ENCODE measurements around the gene COPS7A.
A peak's percentile ranks its signal among the peaks of the same experiment; 100 is the strongest.

The COPS7A gene

DNA sequence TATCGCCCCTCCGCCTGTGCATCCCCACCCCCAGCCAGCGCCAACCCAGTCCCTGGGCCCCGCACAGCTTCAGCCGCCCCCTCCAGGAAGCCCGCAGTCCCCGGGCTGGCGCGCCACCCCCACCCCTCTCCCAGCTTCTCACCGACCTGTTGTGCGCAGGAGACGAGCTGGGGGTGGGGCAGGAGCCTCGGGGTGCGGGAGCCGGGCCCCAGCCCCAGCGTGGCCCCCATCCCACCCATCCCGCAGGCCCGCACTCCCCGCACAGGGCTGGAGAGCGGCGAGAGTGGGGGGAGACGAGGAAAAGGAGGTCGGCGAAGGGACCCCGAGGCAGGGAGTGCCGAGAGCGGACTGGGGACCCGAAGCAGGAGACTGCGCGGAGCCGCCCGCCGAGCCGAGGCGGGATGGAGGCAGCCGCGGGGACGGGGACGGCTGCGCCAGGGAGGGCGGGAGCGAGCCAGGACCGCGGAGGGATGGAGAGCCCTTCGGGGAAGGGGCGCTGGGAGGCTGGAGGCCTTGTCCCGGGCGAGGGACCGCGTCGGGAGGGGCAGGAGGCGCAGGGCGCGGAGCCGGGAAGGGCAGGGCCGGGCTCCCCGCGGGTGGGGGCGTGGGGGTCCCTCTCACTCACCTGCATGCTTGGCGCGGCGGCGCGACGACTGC is 23.7 kb upstream of the COPS7A start:
- H3K27me3 ChIP-seq (replicated peaks; ENCODE audit: insufficient read depth, low read length) = peaks cover 93% of the 10 kb centered on the region
- H4K20me1 ChIP-seq (ENCODE audit: insufficient read depth, low read length) = no peaks in the 10 kb centered on the region
- no peaks in the 10 kb centered on the region for H3K4me1 ChIP-seq (ENCODE audit: low read length)
- TF ChIP-seq EZH2 (optimal IDR thresholded peaks at IDR 0.05; ENCODE audit: low read depth, low read length) (peak; percentile 91), EZH2phosphoT487 (IDR thresholded peaks at IDR 0.05; ENCODE audit: low read length) (no peak)
- TF ChIP-seq, protein P1, sequence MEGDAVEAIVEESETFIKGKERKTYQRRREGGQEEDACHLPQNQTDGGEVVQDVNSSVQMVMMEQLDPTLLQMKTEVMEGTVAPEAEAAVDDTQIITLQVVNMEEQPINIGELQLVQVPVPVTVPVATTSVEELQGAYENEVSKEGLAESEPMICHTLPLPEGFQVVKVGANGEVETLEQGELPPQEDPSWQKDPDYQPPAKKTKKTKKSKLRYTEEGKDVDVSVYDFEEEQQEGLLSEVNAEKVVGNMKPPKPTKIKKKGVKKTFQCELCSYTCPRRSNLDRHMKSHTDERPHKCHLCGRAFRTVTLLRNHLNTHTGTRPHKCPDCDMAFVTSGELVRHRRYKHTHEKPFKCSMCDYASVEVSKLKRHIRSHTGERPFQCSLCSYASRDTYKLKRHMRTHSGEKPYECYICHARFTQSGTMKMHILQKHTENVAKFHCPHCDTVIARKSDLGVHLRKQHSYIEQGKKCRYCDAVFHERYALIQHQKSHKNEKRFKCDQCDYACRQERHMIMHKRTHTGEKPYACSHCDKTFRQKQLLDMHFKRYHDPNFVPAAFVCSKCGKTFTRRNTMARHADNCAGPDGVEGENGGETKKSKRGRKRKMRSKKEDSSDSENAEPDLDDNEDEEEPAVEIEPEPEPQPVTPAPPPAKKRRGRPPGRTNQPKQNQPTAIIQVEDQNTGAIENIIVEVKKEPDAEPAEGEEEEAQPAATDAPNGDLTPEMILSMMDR (IDR thresholded peaks at IDR 0.05; ENCODE audit: low read length) = no peak
- H3K36me3 ChIP-seq (replicated peaks; ENCODE audit: insufficient read depth, low read length) = no peaks in the 10 kb centered on the region
- no peak overlapping the region for H3K9ac ChIP-seq (ENCODE audit: low read length)
- H3K9me2 ChIP-seq (replicated peaks; ENCODE audit: insufficient read depth, low read length) = no peaks in the 10 kb centered on the region
- peak overlapping the region; percentile 60; the same call in 1 of the 2 replicates for H3K4me2 ChIP-seq (ENCODE audit: low read depth, low read length)
- no peaks in the 10 kb centered on the region for H3K9me3 ChIP-seq (replicated peaks; ENCODE audit: insufficient read depth, low read length)
- peak overlapping the region; percentile 26; the same call in 1 of the 2 replicates for H3K4me3 ChIP-seq (ENCODE audit: low read length)
- H2AFZ ChIP-seq (ENCODE audit: low read length) = 0 out of 2 replicates have a peak overlapping the region, but pooled peaks have one; percentile 31
- H3F3A ChIP-seq (ENCODE audit: insufficient read depth, low read length) = no peaks in the 10 kb centered on the region
- no peaks in the 10 kb centered on the region for H3K79me2 ChIP-seq (ENCODE audit: low read length)
- H3K27ac ChIP-seq (ENCODE audit: low read length) = no peak overlapping the region
- DNase-seq = no peak

DNA sequence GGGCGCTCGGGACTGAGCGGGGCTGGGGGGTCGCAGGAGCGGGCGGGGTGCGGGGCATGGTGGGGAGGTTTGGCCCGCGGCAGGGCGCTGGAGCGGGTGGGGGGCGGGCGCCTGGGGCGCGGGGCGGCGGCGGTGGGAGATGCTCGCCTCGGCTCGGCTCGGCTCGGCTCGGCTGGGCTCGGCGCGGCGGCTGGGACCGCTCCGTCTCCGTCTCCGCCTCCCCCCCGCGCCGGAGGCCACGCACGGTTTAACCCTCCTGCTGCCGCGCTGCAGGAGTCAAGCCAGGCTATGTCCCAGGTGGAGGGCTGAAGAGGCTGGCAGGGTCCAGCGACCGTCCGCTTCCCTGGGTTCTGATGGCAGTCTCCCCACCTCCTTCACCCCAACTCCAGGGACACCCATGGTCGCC is 23.2 kb upstream of the COPS7A start, which contains the start of gene PIANP:
Gene PIANP (minus strand): TSS at position 170 of the 406 bp plus-strand sequence. CDS start 2,754 bp downstream, outside the sequence.
- no peaks in the 10 kb centered on the region for H3K9me3 ChIP-seq (replicated peaks; ENCODE audit: insufficient read depth, low read length)
- H4K20me1 ChIP-seq (ENCODE audit: insufficient read depth, low read length) = no peaks in the 10 kb centered on the region
- TF ChIP-seq EZH2 (optimal IDR thresholded peaks at IDR 0.05; ENCODE audit: low read depth, low read length) = no peak
- TF ChIP-seq EZH2phosphoT487 (IDR thresholded peaks at IDR 0.05; ENCODE audit: low read length) = no peak
- TF ChIP-seq, protein P1 (IDR thresholded peaks at IDR 0.05; ENCODE audit: low read length) = no peak
- H3K36me3 ChIP-seq (replicated peaks; ENCODE audit: insufficient read depth, low read length) = no peaks in the 10 kb centered on the region
- H3K9ac ChIP-seq (ENCODE audit: low read length) = no peak within 1 kb of the TSS
- H3K4me1 ChIP-seq (ENCODE audit: low read length) = no peaks in the 10 kb centered on the region
- no peaks in the 10 kb centered on the region for H3K9me2 ChIP-seq (replicated peaks; ENCODE audit: insufficient read depth, low read length)
- H3K4me3 ChIP-seq (ENCODE audit: low read length) = peak within 1 kb of the TSS; percentile 26; the same call in 1 of the 2 replicates
- H3K79me2 ChIP-seq (ENCODE audit: low read length) = no peaks in the 10 kb centered on the region
- H2AFZ ChIP-seq (ENCODE audit: low read length) = 0 out of 2 replicates have a peak within 1 kb of the TSS, but pooled peaks have one; percentile 31
- H3F3A ChIP-seq (ENCODE audit: insufficient read depth, low read length) = no peaks in the 10 kb centered on the region
- DNase-seq = no peak
- H3K27me3 ChIP-seq (replicated peaks; ENCODE audit: insufficient read depth, low read length) = peaks cover 92% of the 10 kb centered on the region
- no peak within 1 kb of the TSS for H3K27ac ChIP-seq (ENCODE audit: low read length)
- peak within 1 kb of the TSS; percentile 60; the same call in 1 of the 2 replicates for H3K4me2 ChIP-seq (ENCODE audit: low read depth, low read length)

DNA sequence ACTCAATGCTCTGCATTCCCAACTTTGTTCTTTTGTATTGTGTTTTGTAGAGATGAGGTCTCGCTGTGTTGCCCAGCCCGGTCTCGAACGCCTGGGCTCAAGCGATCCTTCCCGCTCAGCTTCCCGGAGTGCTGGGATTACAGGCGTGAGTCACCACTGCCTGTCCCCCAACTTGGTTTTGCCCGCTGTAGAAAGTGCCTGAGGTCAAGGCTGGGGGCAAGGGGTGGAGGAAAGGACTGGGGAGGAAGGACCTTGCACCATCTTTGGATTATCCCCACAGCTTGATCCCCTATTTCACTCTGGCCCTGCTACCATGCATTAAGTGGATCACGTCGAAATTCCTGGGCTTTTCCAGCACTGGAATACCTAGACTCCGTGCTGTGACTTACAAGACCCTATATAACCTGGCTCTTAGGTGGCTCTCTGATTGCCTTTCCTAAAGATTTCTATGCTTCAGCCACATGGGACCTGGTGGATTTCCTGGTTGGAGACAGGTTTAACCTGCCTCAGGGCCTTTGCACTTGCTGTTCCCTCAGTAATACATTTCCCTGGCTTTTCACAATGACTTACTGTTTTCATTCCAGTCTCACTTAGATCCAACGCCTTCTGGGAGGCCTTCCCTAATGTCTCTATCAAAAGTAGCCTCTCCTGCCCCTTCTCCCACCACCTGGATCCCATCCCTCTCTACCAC is 22.6 kb upstream of the COPS7A start:
- no peaks in the 10 kb centered on the region for H3K9me3 ChIP-seq (replicated peaks; ENCODE audit: insufficient read depth, low read length)

More for the DNA sequence above, 22.6 kb upstream of the COPS7A start:
- no peaks in the 10 kb centered on the region for H3F3A ChIP-seq (ENCODE audit: insufficient read depth, low read length)
- H3K4me2 ChIP-seq (ENCODE audit: low read depth, low read length) = 0 out of 2 replicates have a peak overlapping the region, but pooled peaks have one; percentile 10
- no peak overlapping the region for H2AFZ ChIP-seq (ENCODE audit: low read length)
- no peak overlapping the region for H3K9ac ChIP-seq (ENCODE audit: low read length)
- no peak overlapping the region for H3K27ac ChIP-seq (ENCODE audit: low read length)
- H3K9me2 ChIP-seq (replicated peaks; ENCODE audit: insufficient read depth, low read length) = no peaks in the 10 kb centered on the region
- H3K4me1 ChIP-seq (ENCODE audit: low read length) = no peaks in the 10 kb centered on the region
- H3K79me2 ChIP-seq (ENCODE audit: low read length) = no peaks in the 10 kb centered on the region
- H3K4me3 ChIP-seq (ENCODE audit: low read length) = no peak overlapping the region
- H4K20me1 ChIP-seq (ENCODE audit: insufficient read depth, low read length) = no peaks in the 10 kb centered on the region
- H3K36me3 ChIP-seq (replicated peaks; ENCODE audit: insufficient read depth, low read length) = no peaks in the 10 kb centered on the region
- peaks cover 86% of the 10 kb centered on the region for H3K27me3 ChIP-seq (replicated peaks; ENCODE audit: insufficient read depth, low read length)
- DNase-seq = no peak
- TF ChIP-seq EZH2phosphoT487 (IDR thresholded peaks at IDR 0.05; ENCODE audit: low read length) (no peak), EZH2 (optimal IDR thresholded peaks at IDR 0.05; ENCODE audit: low read depth, low read length) (no peak)
- TF ChIP-seq, protein P1 (IDR thresholded peaks at IDR 0.05; ENCODE audit: low read length) = no peak
